A673 (cell line): ENCODE measurements around the gene FGGY. TPM values are rescaled to one million over a fixed set of nuclear protein-coding genes. Genes with fewer than 3 reads are reported as not detected.

ENCODE experiments used
- BruUV-seq: library from RNA; stranded (reverse); fragments of 400-500 nt; replicated peaks from 2 replicates; lab custom pipeline; 2021; lab: Mats Ljungman, UMichigan
- CTCF ChIA-PET: fragments of 300-600 bp; sonication (Branson Sonifier 250); formaldehyde crosslinking; loops from one replicate; lab custom pipeline; 2022; ENCODE audit warnings: antibody characterized with exemption; lab: Charles Lee
- POLR2A ChIA-PET: fragments of 300-600 bp; sonication (Branson Sonifier 250); formaldehyde crosslinking; loops from one replicate; lab custom pipeline; 2022; ENCODE audit warnings: antibody characterized with exemption; ENCODE audit not compliant: low non-redundant PET; lab: Charles Lee
- DNase-seq: peaks from one replicate; pipeline ENCODE4 v3.0.0-alpha.2; 2015; ENCODE audit warnings: low spot score
- H3K27ac ChIP-seq: fragments of 200-600 bp; sonication (generic); 2 replicates; pipeline ENCODE4 v1.5.1; 2016; ENCODE audit warnings: mixed run types, low read depth, mild to moderate bottlenecking, mixed read lengths, antibody characterized with exemption, low read length; ENCODE audit not compliant: poor library complexity, severe bottlenecking
- H3K27me3 ChIP-seq: fragments of 200-600 bp; sonication (generic); replicated peaks from 2 replicates; pipeline ENCODE4 v1.6.1; 2017; ENCODE audit warnings: mixed run types, low read depth, mild to moderate bottlenecking, mixed read lengths, antibody characterized with exemption, low read length; ENCODE audit not compliant: insufficient read depth, poor library complexity
- H3K36me3 ChIP-seq: fragments of 200-600 bp; sonication (generic); 2 replicates; pipeline ENCODE4 v1.6.1; 2016; ENCODE audit warnings: mixed run types, mild to moderate bottlenecking, mixed read lengths, antibody characterized with exemption, low read length; ENCODE audit not compliant: insufficient read depth, poor library complexity, severe bottlenecking
- H3K4me1 ChIP-seq: fragments of 200-600 bp; sonication (generic); 2 replicates; pipeline ENCODE4 v1.6.1; 2017; ENCODE audit warnings: mixed run types, mild to moderate bottlenecking, mixed read lengths, antibody characterized with exemption, low read length; ENCODE audit not compliant: insufficient read depth, poor library complexity, severe bottlenecking
- H3K4me3 ChIP-seq: fragments of 200-600 bp; sonication (generic); 2 replicates; pipeline ENCODE4 v1.5.1; 2016; ENCODE audit warnings: low read depth, mixed run types, mild to moderate bottlenecking, mixed read lengths, low read length; ENCODE audit not compliant: poor library complexity, severe bottlenecking
- H3K9me3 ChIP-seq: fragments of 200-600 bp; sonication (generic); 2 replicates; pipeline ENCODE4 v1.6.1; 2016; ENCODE audit warnings: mixed run types, low read depth, mild to moderate bottlenecking, mixed read lengths, antibody characterized with exemption, low read length; ENCODE audit not compliant: poor library complexity, severe bottlenecking
- CTCF ChIP-seq: fragments of 300-800, 200-600 bp; sonication (generic); conservative IDR thresholded peaks from 2 replicates; pipeline ENCODE4 v1.5.1; 2017; ENCODE audit warnings: low read depth, mild to moderate bottlenecking, antibody characterized with exemption, low read length, moderate library complexity, mixed read lengths
- EZH2 ChIP-seq: fragments of 200-600 bp; sonication (generic); IDR thresholded peaks from 2 replicates; pipeline ENCODE4 v1.6.1; 2017; ENCODE audit warnings: borderline replicate concordance, low read depth, mild to moderate bottlenecking, mixed read lengths, antibody characterized with exemption, low read length; ENCODE audit not compliant: poor library complexity, severe bottlenecking
- intact Hi-C: fragments of 100-400 bp; cut with micrococcal nuclease; formaldehyde crosslinking; loops from one replicate; pipeline ENCODE4 v1.10.0; 2022; ENCODE audit not compliant: unreplicated experiment
- total RNA-seq: library from RNA; stranded (reverse); gene quantifications from 2 replicates; pipeline ENCODE4 v1.2.3, GENCODE V29; 2021

Gene FGGY
- total RNA-seq, 1 experiment from 2014 or later: 2.6 TPM

DNA sequence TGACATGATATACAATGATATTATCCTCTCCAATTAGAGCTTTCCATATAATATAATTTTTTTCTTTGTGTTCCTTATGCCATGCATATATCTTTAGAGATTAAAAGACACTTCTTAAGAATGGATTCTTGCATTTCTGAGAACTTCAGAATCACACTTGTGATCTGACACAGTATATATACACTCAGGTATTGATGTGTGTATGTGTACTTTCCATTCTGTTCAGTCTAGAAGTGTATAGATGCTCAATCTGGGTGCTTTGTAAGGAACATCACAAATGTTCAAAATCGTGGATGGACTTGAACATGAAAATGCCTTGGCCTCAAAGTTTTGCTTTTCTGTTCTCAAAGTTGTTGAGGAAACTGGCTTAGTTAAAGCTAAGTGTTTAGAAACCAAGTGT is 102.7 kb downstream of the FGGY start:
- DNase-seq: no peak
- Histone ChIP-seq H3K36me3 (no peaks in the 10 kb centered on the region), H3K27ac (no peak overlapping the region), H3K27me3 (no peaks in the 10 kb centered on the region), H3K4me1 (no peaks in the 10 kb centered on the region), H3K9me3 (no peaks in the 10 kb centered on the region), H3K4me3 (no peak overlapping the region)
- no TSS peak for BruUV-seq
- ChIA-PET POLR2A (no interaction called here), CTCF (no interaction called here)
- intact Hi-C loops: loop anchor here (10.0 kb wide), 1 partner anchor 65 kb away; no protein-coding TSS in a partner anchor
- TF ChIP-seq CTCF (no peak), EZH2 (no peak)

GRCh38 chr1:59401581-59401980 is 104.7 kb downstream of the FGGY start:
- Histone ChIP-seq H3K4me1 (peaks cover 6% of the 10 kb centered on the region), H3K36me3 (no peaks in the 10 kb centered on the region), H3K27ac (no peak overlapping the region), H3K27me3 (no peaks in the 10 kb centered on the region), H3K4me3 (no peak overlapping the region), H3K9me3 (no peaks in the 10 kb centered on the region)
- ChIA-PET POLR2A (no interaction called here), CTCF (no interaction called here)
- TF ChIP-seq EZH2 (no peak), CTCF (no peak)
- no TSS peak for BruUV-seq
- DNase-seq: no peak
- intact Hi-C loops: loop anchor here (10.0 kb wide), 1 partner anchor 63 kb away; no protein-coding TSS in a partner anchor

DNA sequence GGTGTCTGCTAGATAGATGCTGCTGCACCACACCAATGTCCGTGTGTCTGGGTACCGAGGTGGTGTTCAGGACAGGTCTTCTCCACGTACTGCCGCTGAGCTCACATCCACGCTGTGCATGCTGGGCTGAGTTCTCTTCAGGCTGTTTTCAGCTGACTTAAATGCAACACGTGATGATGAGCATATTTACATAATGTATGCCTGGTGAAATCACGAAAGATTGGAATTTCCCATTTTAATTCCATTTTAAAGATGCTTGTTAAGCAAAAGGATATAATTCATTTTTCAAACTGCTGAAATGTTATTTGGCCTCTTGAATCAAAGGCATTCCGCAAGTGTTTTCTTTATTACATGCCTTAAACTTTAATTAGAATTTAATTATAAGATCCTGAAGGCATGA is 107.9 kb downstream of the FGGY start:
- TF ChIP-seq EZH2: no peak
- no peak for TF ChIP-seq CTCF
- intact Hi-C loops: loop anchor here (10.0 kb wide), 1 partner anchor 60 kb away; no protein-coding TSS in a partner anchor
- Histone ChIP-seq H3K27me3 (no peaks in the 10 kb centered on the region), H3K4me1 (peaks cover 6% of the 10 kb centered on the region), H3K36me3 (no peaks in the 10 kb centered on the region), H3K4me3 (no peak overlapping the region), H3K27ac (no peak overlapping the region), H3K9me3 (no peaks in the 10 kb centered on the region)
- ChIA-PET CTCF (no interaction called here), POLR2A (no interaction called here)
- BruUV-seq: no TSS peak
- peak; percentile 45 for DNase-seq
